AG08396 (cell line): Measurements from ENCODE around the gene JAG2.

Source experiments
- DNase-seq: peaks from one replicate; pipeline ENCODE4 v3.0.0; 2012; ENCODE audit warnings: low spot score, mixed read lengths

The JAG2 gene

GRCh38 chr14:105151084-105151837, 17.3 kb downstream of the JAG2 start:
- DNase-seq = no peak

- DNase-seq = no peak
These were observed 18.1 kb downstream of the JAG2 start for GRCh38 chr14:105150368-105151083.

DNA sequence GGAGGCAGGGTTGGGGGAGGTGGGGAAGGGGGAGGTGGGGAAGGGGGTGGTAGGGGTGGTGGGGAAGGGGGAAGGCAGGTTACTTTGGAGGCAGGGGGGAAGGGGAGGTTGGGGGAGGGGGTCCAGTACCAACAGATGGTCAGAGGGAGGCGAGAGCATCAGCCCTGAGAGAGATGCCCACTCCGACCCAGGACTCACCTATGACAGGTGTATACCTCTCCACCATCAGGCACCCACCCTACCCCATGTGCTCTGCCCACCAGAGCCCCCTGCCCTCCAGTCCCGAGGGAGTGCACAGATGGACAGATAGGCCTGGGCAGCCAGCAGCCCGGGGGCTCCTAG, 18.6 kb downstream of the JAG2 start:
- no peak for DNase-seq

DNA sequence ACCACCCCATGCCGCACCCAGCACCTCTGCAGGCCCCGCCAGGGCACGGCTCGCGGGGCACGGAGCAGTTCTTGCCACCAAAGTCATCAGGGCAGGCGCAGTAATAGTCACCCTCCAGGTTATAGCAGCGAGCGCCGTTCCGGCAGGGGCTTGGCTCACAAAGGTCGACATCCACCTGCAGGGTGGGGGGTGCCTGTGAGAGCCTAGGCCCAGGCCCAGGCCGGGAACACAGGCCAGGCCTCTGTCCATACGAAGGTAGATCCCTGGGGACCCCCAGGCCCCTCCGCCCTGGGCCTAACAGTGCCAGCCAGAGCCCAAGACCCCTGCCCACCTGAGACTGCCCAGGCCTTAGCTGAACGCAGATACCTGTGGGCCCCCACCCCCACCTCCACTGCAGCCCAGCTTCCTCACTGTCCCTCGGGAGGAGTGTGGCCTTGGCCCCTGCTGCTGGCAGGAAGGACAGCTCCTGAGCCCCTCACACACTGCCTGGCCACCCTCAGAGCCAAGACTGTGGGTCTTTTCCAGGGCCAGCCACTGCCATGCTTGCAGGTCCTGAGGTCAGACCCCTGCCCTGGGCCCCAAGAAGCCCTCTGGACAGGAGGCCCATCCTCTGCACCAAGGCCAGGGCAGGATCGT, 19.3 kb downstream of the JAG2 start:
- no peak for DNase-seq

- DNase-seq = no peak
These were observed 19.9 kb downstream of the JAG2 start for GRCh38 chr14:105148604-105149145.

DNA sequence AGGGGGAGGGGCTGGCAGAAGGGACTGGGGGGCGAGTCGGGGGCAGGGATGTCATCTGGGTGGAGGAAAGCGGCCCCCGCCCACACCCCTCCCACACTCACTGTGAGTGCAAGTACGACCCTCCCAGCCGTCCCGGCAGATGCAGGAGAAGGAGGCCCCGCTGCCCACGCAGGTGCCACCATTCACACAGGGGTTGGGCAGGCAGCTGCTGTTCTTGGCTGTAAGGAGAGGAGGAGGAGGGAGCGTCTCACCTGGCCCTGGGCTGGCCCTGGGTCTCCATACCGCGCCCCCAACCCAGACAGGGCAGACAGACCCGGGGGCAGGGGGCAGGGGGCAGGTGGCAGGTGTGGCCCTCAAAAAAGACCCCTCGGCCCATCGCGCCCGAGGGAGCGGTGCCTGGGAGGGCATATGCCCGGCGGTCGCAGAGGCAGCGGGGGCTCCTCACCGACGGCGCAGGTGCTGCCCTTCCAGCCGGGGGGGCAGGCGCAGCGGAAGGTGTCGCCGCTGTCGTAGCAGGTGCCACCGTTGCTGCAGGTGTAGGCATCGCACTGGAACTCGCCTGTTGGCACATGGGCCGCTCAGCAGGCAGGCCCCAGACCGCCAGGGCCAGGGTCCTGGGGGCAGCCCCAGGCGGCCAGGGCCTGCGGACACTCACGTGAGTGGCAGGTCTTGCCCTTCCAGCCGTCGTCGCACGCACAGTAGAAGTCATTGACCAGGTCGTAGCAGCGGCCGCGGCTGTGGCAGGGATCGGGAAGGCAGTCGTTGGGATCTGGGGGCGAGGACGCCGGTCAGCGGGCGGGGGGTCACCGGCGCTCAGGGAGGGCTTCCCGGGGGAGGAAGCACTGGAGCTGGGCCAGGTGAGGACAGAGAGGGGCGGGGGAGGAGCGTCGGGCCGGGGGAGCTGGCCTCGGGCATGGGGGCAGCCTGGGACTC, 20.6 kb downstream of the JAG2 start:
- DNase-seq = no peak

GRCh38 chr14:105146976-105147635, 21.5 kb downstream of the JAG2 start:
- no peak for DNase-seq

- DNase-seq = no peak
These were observed 22.2 kb downstream of the JAG2 start for GRCh38 chr14:105146181-105146975.

DNA sequence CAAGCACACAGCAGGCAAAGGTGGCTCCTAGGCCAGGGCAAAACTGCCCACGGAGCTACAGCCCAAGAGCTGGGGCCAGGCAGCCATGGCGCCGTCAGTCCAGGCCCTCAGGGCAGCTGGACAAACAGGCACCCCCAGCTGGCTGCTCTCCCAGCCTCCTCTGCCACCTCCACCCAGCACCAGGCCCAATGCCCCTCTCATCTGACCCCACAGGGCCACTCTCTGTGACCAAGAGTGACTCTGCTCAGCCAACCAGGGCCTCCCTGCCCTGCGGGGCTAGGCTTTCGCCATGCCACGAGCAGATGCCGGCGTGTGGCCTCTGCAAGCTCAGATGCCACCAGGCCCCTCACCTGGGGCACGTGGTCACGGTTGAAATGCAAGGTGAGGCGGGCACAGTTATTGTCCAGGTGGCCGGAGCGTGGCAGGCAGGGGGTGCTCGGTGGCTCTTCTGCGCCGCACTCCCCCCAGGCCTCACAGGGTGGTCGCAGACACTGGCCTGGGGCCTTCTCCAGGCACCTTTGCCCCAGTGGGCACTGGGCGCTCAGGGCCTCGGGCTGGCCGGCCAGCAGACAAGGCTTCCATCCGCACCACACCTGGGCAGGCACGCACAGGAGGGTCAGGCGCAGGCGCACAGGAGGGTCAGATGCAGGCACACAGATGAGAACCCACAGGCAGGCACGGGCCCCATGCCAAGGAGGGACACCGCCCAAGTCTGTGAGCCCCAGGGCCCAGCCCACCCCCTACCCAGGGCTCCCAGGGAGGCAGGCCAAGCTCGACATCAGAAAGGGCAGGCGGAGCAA, 23.0 kb downstream of the JAG2 start:
- no peak for DNase-seq

GRCh38 chr14:105144666-105145380, 23.8 kb downstream of the JAG2 start:
- DNase-seq = no peak

DNA sequence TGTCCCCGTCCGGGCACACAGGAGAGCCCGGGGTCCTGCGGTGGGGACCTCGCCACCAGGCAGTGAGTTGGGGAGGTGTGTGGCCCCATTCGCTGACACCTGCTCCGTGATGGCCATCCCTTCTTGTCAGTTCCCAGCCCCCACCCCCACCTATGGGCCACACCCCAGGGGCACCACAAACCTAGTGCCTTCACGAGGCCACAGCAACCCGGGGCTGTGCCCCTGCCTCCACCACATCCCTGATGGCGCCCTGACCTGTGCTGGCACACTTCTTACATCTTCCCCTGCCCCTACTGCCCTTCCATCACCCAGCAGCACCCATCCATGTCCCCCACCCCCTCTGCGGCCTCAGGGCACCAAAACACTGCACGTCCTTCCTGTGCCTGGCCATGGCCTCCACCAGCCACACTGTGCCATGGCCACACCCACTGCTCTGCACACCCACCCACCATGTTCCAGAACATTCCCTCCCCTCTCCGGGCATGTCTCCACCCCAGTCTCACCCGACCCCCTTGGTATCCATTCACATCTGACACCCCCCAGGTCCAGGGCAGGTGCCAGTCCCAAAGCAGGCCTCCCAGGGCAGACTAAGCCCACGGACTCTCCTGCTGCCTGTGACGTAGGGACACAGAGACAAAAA, 24.4 kb downstream of the JAG2 start:
- no peak for DNase-seq

DNA sequence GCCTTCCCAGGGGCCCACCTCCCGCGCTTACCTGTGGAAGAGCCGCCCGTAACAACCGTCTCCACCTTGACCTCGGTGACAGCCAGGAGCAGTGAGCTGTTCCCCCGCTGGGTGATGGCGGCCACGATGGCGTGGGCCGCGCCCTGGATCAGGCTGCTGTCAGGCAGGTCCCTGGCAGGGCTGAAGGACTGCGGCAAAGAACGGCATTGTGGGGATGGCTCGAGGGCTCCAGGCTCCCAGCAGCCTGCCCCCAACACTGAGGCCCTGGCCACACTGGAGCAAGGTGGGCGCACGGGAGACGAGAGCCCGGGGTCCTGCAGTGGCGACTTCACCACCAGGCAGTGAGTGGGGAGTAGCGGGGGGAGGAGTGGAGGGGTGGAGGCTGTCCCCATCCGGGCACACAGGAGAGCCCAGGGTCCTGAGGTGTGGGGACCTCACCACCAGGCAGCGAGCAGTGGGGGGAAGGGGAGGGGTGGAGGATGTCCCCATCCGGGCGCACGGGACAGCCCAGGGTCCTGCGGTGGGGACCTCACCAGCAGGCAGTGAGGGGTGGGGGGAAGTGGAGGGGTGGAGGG, 25.0 kb downstream of the JAG2 start:
- no peak for DNase-seq

DNA sequence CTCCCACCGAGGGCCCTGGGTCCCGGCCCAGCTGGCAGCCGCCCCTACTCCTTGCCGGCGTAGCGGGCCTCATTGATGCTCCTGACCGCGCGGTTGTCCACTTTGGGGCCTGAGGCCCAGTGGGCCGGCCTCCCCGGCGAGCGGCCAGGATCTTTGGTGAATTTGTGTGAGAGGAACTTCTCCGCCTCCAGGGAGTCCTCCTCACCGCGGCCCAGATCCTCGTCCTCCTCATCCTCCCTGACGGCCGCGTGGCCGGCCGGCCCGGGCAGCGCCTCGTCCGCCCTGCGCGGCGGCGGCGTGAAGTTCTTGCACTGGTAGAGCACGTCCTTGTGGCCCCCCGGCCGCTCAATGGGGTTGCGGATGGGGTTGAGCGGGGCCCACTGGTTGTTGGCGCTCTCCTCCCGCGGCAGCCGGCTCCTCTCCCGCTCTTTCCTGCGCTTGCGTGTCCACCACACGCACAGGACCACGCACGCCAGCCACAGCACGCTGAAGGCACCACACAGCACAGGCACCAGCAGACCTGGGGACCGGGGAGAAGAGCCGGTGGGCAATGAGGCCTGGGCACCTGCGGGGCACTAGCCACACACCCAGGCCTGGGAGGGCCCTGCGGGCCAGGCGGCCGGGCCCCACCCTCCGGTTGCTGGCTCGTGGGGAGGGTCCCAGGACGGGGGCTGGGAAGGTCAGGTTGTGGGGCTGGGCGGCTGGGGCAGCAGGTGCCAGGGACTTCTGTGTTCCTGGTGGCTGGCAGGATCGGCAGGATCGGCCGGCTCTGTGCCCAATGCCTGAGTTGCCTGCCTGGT, 25.7 kb downstream of the JAG2 start:
- DNase-seq = no peak

- no peak for DNase-seq
These were observed 26.9 kb downstream of the JAG2 start for GRCh38 chr14:105141486-105142281.

DNA sequence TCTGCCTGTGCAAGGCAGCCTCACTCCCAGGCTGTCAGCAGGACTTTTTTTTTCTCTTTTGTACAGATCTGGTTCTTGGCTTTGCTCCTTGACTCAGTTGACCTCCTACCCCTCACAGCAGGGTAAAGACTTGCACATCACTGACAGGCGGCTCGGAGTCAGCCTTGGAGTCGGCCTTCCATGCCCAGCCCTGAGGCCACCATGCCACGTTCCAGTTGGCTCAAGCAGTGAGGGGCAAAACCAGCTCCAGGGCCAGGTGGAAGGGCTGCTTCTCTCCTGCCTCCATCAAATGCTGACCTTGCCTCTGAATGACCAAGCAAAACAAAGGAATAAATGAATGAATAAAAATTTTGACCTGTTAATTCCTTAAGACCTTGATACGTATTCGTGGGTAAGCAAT, 27.6 kb downstream of the JAG2 start:
- no peak for DNase-seq

DNA sequence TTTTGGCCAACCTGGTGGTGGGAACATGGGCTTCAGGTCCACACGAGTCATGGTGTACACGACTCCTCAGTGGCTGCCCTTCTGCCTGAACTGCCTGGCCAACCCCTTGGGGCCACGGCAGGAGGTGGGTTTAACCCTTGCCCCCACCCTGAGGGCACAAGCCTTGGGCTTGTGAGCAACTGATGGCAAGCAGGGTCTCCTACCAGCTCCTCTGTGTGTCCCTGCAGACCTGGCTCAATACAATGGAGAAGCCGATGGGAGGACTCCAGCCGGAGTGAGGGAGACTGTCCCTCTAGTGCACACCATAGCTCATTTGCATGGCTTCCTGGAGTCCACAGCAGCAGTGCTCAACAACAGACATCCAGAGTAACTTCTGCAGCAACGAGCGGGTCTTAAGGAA, 28.0 kb downstream of the JAG2 start:
- DNase-seq = no peak
